Lung (tissue), 12 donors: Measurements from ENCODE around the gene PRIMPOL. TPM values are rescaled to one million over a fixed set of nuclear protein-coding genes. Genes with fewer than 3 reads are reported as not detected.

ENCODE experiments used
- ATAC-seq: fragments of 200-7000 bp; cut with Tn5 transposase; one replicate; pipeline ENCODE4 v1.9.1; 2020; ENCODE audit warnings: moderate number of reproducible peaks; ENCODE audit not compliant: insufficient read depth, low FRiP score
- DNase-seq, 3 donors: peaks; one replicate each; pipeline ENCODE4 v3.0.0-alpha.2; 2013 to 2017
- H3K27ac ChIP-seq, 2 donors: one replicate each; pipeline ENCODE4 v1.5.1; 2013; ENCODE audit warnings: mild to moderate bottlenecking in 2 of 2, moderate library complexity in 2 of 2, control low read depth in 1 of 2, inconsistent platforms in 1 of 2, low read depth in 1 of 2, low read length in 1 of 2
- H3K27me3 ChIP-seq, 3 donors: one replicate each; pipeline ENCODE4 v1.5.1; 2013; ENCODE audit warnings: low read length in 2 of 3; ENCODE audit not compliant: control insufficient read depth in 3 of 3, insufficient read depth in 3 of 3
- H3K36me3 ChIP-seq, 4 donors: one replicate each; pipeline ENCODE4 v1.5.1; 2013; ENCODE audit warnings: low read length in 4 of 4, mild to moderate bottlenecking in 1 of 4, moderate library complexity in 1 of 4; ENCODE audit not compliant: control insufficient read depth in 4 of 4, insufficient read depth in 4 of 4
- H3K4me1 ChIP-seq, 5 donors: one replicate each; pipeline ENCODE4 v1.5.1; 2013; ENCODE audit warnings: low read length in 5 of 5, mild to moderate bottlenecking in 2 of 5, moderate library complexity in 1 of 5; ENCODE audit not compliant: control insufficient read depth in 5 of 5, insufficient read depth in 5 of 5
- H3K4me3 ChIP-seq: one replicate; pipeline ENCODE4 v1.5.1; 2013; ENCODE audit warnings: mild to moderate bottlenecking, control low read depth, moderate library complexity
- H3K9ac ChIP-seq, 2 donors: one replicate each; pipeline ENCODE4 v1.5.1; 2013; ENCODE audit warnings: low read length in 2 of 2, control low read depth in 1 of 2; ENCODE audit not compliant: insufficient read depth in 1 of 2
- H3K9me3 ChIP-seq, 4 donors: one replicate each; pipeline ENCODE4 v1.5.1; 2013; ENCODE audit warnings: low read length in 3 of 4, mild to moderate bottlenecking in 1 of 4, moderate library complexity in 1 of 4; ENCODE audit not compliant: control insufficient read depth in 4 of 4, insufficient read depth in 3 of 4
- CTCF ChIP-seq: IDR thresholded peaks from 2 replicates; pipeline ENCODE4 v1.5.1; 2012; ENCODE audit warnings: mild to moderate bottlenecking; ENCODE audit errors: control extremely low read depth, extremely low read depth
- WGBS, 2 donors: extraction: QIAGEN DNeasy Blood & Tissue Kit; methylation state at CpG; one replicate each; pipeline ENCODE4 v1.1.7; 2013; 5-methylcytosine and 5-hydroxymethylcytosine counted together
- polyA plus RNA-seq, 2 donors: library from polyadenylated mRNA; stranded (reverse); fragments of 200-250 nt; gene quantifications; one replicate each; pipeline ENCODE4 v1.2.1, GENCODE V29; 2013
- total RNA-seq, 2 donors: library from RNA; depleted of rRNA in 1 of 2; stranded (reverse); fragments of >200 nt in 1 of 2; gene quantifications; one replicate each; pipeline ENCODE4 v1.2.1, GENCODE V29; 2014 to 2021
- donor health status: control.
- donor health status: control.
- donor health status: Bipolar disorder and iron deficiency.
- donor health status: healthy.
- donor health status: DM: yes; HTN: yes; CAD: no.

PRIMPOL gene
- total and polyA plus RNA-seq, 4 donors = 7.3 to 43.4 (median 19.4) TPM

GRCh38 chr4:184699941-184700340 lies 50.4 kb downstream of the PRIMPOL start:
- WGBS, 2 donors = 96 to 98% methylated on average over 4 of the region's 4 CpGs
- Histone ChIP-seq H3K9me3 (no peaks in the 10 kb centered on the region), H3K4me1 (no peaks in the 10 kb centered on the region), H3K36me3 (peaks cover 0 to 19% (median 4%) of the 10 kb centered on the region in 4 donors), H3K4me3 (no peak overlapping the region), H3K27ac (no peak overlapping the region), H3K27me3 (no peaks in the 10 kb centered on the region), H3K9ac (no peak overlapping the region)
- no peak for ATAC-seq
- TF ChIP-seq CTCF = no peak
- no peak for DNase-seq

- no peak overlapping the region for H3K9ac ChIP-seq
- 99% methylated on average over 2 of the region's 2 CpGs for WGBS, 2 donors
- H3K36me3 ChIP-seq = peaks cover 0 to 12% (median 7%) of the 10 kb centered on the region in 4 donors
- DNase-seq = no peak
- H3K4me1 ChIP-seq = no peaks in the 10 kb centered on the region
- TF ChIP-seq CTCF = no peak
- no peaks in the 10 kb centered on the region for H3K27me3 ChIP-seq
- no peaks in the 10 kb centered on the region for H3K9me3 ChIP-seq
- no peak overlapping the region for H3K27ac ChIP-seq
- H3K4me3 ChIP-seq = no peak overlapping the region
- ATAC-seq = no peak
These were observed 52.6 kb downstream of the PRIMPOL start for GRCh38 chr4:184702114-184702513.

GRCh38 chr4:184705692-184706091 lies 56.2 kb downstream of the PRIMPOL start:
- Histone ChIP-seq H3K9ac (no peak overlapping the region), H3K27me3 (no peaks in the 10 kb centered on the region), H3K27ac (no peak overlapping the region), H3K36me3 (peaks cover 0 to 16% (median 7%) of the 10 kb centered on the region in 4 donors), H3K9me3 (no peaks in the 10 kb centered on the region), H3K4me3 (no peak overlapping the region), H3K4me1 (peaks cover 0 to 1% (median 0%) of the 10 kb centered on the region in 5 donors)
- TF ChIP-seq CTCF = no peak
- ATAC-seq (no peak), DNase-seq (no peak)
- 79 to 83% methylated on average over 5 of the region's 5 CpGs for WGBS, 2 donors

GRCh38 chr4:184706453-184706852 lies 56.9 kb downstream of the PRIMPOL start:
- Histone ChIP-seq H3K27me3 (no peaks in the 10 kb centered on the region), H3K9me3 (no peaks in the 10 kb centered on the region), H3K27ac (no peak overlapping the region), H3K4me3 (no peak overlapping the region), H3K9ac (no peak overlapping the region), H3K36me3 (peaks cover 0 to 16% (median 7%) of the 10 kb centered on the region in 4 donors), H3K4me1 (peaks cover 0 to 1% (median 0%) of the 10 kb centered on the region in 5 donors)
- ATAC-seq (no peak), DNase-seq (no peak)
- TF ChIP-seq CTCF = no peak
- 76 to 81% methylated on average over 1 of the region's 1 CpG for WGBS, 2 donors
